ENCODE data around the gene CLEC2D. TPM values are rescaled to one million over a fixed set of nuclear protein-coding genes. Genes with fewer than 3 reads are reported as not detected.
A peak's percentile ranks its signal among the peaks of the same experiment; 100 is the strongest.
"Not testable (repeated sequence)": the region's sequence is repeated elsewhere in the genome, so short reads cannot be mapped to it uniquely, and the experiment has no call there.

Gene CLEC2D
- total RNA-seq, 1 donor from 2014 or later = 7.2 TPM

- DNase-seq = no peak
- H3K4me1 Mint-ChIP-seq (ENCODE audit: low read depth, unreplicated experiment) = no peaks in the 10 kb centered on the region
- H3K27ac Mint-ChIP-seq (ENCODE audit: unreplicated experiment) = no peak overlapping the region
- no peak overlapping the region for H3K4me3 Mint-ChIP-seq (ENCODE audit: unreplicated experiment)
- H3K9me3 Mint-ChIP-seq (ENCODE audit: unreplicated experiment) = no peaks in the 10 kb centered on the region
- no peak for TF ChIP-seq CTCF (IDR thresholded peaks at IDR 0.05; ENCODE audit: partially characterized antibody, unreplicated experiment)
- H3K27me3 Mint-ChIP-seq (ENCODE audit: unreplicated experiment) = no peaks in the 10 kb centered on the region
- H3K36me3 Mint-ChIP-seq (ENCODE audit: unreplicated experiment) = peaks cover under 1% of the 10 kb centered on the region
Measured at GRCh38 chr12:9640024-9640423, 29.5 kb upstream of the CLEC2D start.

GRCh38 chr12:9642606-9643265 is 26.8 kb upstream of the CLEC2D start:
- H3K4me3 Mint-ChIP-seq (ENCODE audit: unreplicated experiment) = no peak overlapping the region
- no peak overlapping the region for H3K27ac Mint-ChIP-seq (ENCODE audit: unreplicated experiment)
- no peak for TF ChIP-seq CTCF (IDR thresholded peaks at IDR 0.05; ENCODE audit: partially characterized antibody, unreplicated experiment)
- no peaks in the 10 kb centered on the region for H3K27me3 Mint-ChIP-seq (ENCODE audit: unreplicated experiment)
- peaks cover 10% of the 10 kb centered on the region for H3K4me1 Mint-ChIP-seq (ENCODE audit: low read depth, unreplicated experiment)
- no peak for DNase-seq
- H3K9me3 Mint-ChIP-seq (ENCODE audit: unreplicated experiment) = peaks cover 2% of the 10 kb centered on the region
- H3K36me3 Mint-ChIP-seq (ENCODE audit: unreplicated experiment) = peaks cover 4% of the 10 kb centered on the region

DNA sequence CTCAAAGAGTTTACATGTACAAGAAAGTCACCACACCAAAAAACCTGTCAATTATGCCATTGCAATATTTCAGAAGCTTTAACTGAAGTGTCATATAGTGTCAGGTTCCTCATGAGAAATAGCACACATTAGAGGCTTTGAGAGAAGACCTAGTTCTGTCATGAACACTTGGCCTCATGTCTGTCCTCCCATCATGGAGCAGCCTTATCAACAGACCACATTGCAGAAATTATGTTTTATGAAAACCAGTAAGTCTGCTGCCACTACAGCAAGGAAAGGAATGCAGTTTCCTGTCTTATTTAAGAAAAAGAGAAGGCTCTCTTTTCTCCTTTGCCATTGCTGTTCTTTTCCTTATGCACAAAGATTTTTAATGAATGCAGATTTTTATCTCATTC is 26.2 kb upstream of the CLEC2D start:
- no peak overlapping the region for H3K4me3 Mint-ChIP-seq (ENCODE audit: unreplicated experiment)
- no peak overlapping the region for H3K27ac Mint-ChIP-seq (ENCODE audit: unreplicated experiment)
- peaks cover 10% of the 10 kb centered on the region for H3K4me1 Mint-ChIP-seq (ENCODE audit: low read depth, unreplicated experiment)
- TF ChIP-seq CTCF (IDR thresholded peaks at IDR 0.05; ENCODE audit: partially characterized antibody, unreplicated experiment) = no peak
- H3K27me3 Mint-ChIP-seq (ENCODE audit: unreplicated experiment) = no peaks in the 10 kb centered on the region
- peaks cover 2% of the 10 kb centered on the region for H3K9me3 Mint-ChIP-seq (ENCODE audit: unreplicated experiment)
- DNase-seq = no peak
- H3K36me3 Mint-ChIP-seq (ENCODE audit: unreplicated experiment) = peaks cover 4% of the 10 kb centered on the region

GRCh38 chr12:9644985-9645551 is 24.4 kb upstream of the CLEC2D start:
- DNase-seq = not testable (repeated sequence)

DNA sequence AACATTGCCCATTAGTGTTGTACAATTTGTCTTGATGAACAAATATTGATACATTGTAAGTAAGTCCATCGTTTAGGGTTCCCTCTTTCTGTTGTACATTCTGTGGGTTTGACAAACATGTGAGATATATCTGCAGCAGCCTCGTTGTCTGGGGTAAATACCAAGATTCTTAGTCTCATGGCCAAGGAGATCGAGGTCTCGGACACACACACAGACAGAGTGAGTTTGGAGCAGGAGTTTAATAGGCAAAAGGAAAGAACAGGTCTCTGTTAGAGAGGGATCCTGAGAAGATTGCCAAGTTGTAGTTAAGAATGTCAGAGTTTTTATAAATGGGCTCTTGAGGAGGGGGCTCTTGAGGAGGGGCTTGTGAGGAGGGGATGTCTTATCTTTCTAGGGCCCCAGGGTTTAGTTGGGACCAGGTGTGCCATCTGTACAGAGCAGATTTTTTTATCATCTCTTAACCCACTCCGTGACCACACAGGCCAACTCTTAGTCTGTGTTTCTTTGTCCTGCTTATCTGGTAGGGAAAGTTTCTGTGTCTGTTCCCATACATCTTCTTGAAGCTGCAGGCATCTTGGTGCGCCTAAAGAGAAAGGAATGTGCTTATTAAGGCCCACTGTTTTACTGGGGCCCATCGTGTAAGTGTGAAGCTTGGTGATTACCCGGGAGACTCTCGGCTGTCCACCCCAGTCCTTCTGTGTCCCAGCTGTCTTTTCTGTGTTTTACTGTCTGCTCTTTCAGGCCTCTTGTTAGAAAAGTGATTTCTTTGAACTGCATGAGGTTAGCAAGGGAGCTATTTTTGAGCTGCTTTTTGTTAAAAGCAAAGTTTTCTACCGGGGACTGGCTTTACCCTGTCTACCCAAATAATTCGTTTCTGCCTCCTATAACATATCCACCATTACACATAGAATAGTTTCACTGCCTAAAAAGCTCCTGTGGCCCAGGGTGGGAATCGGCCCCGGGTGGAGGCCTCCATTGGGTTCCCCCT is 22.4 kb upstream of the CLEC2D start:
- Mint-ChIP-seq H3K27me3 (ENCODE audit: unreplicated experiment) (no peaks in the 10 kb centered on the region), H3K36me3 (ENCODE audit: unreplicated experiment) (peaks cover 4% of the 10 kb centered on the region), H3K27ac (ENCODE audit: unreplicated experiment) (peak overlapping the region; percentile 90), H3K4me1 (ENCODE audit: low read depth, unreplicated experiment) (peaks cover 21% of the 10 kb centered on the region), H3K9me3 (ENCODE audit: unreplicated experiment) (peaks cover 2% of the 10 kb centered on the region), H3K4me3 (ENCODE audit: unreplicated experiment) (peak overlapping the region; percentile 89)
- no peak for TF ChIP-seq CTCF (IDR thresholded peaks at IDR 0.05; ENCODE audit: partially characterized antibody, unreplicated experiment)
- DNase-seq = no peak

More at GRCh38 chr12:9644985-9645551, 24.4 kb upstream of the CLEC2D start:
- peaks cover 19% of the 10 kb centered on the region for H3K4me1 Mint-ChIP-seq (ENCODE audit: low read depth, unreplicated experiment)
- not testable (repeated sequence) for H3K27me3 Mint-ChIP-seq (ENCODE audit: unreplicated experiment); H3K4me3 Mint-ChIP-seq (ENCODE audit: unreplicated experiment); H3K36me3 Mint-ChIP-seq (ENCODE audit: unreplicated experiment); H3K27ac Mint-ChIP-seq (ENCODE audit: unreplicated experiment); H3K9me3 Mint-ChIP-seq (ENCODE audit: unreplicated experiment)
